ENCODE results near the gene TP53BP2.

DNA sequence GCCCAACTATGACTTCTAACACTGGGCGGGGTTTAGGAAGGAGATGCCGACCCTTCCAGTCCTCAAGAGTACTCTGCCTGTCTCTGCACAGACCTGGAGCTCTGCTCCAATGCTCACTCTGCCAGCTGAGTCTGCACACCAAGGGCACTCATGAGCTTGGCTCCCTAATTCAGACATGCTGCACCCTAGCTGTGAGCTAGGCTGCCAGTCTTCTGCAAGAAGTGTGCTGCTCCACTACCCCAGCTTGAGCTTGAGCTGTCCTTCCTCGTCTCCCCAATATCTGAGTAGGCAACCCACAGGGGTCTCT lies 13.2 kb downstream of the TP53BP2 start:
- TF ChIP-seq, protein P1, sequence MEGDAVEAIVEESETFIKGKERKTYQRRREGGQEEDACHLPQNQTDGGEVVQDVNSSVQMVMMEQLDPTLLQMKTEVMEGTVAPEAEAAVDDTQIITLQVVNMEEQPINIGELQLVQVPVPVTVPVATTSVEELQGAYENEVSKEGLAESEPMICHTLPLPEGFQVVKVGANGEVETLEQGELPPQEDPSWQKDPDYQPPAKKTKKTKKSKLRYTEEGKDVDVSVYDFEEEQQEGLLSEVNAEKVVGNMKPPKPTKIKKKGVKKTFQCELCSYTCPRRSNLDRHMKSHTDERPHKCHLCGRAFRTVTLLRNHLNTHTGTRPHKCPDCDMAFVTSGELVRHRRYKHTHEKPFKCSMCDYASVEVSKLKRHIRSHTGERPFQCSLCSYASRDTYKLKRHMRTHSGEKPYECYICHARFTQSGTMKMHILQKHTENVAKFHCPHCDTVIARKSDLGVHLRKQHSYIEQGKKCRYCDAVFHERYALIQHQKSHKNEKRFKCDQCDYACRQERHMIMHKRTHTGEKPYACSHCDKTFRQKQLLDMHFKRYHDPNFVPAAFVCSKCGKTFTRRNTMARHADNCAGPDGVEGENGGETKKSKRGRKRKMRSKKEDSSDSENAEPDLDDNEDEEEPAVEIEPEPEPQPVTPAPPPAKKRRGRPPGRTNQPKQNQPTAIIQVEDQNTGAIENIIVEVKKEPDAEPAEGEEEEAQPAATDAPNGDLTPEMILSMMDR (IDR thresholded peaks at IDR 0.05; ENCODE audit: borderline replicate concordance, extremely low read depth, low read length, poor library complexity, severe bottlenecking): no peak
- TF ChIP-seq EZH2 (IDR thresholded peaks at IDR 0.05; ENCODE audit: borderline replicate concordance, low read depth, low read length, severe bottlenecking): no peak
